ENCODE data around the gene DPP6. TPM values are rescaled to one million over a fixed set of nuclear protein-coding genes. Genes with fewer than 3 reads are reported as not detected.

The DPP6 gene
- total RNA-seq, 1 donor from 2014 or later: 0.48 TPM

- no peak overlapping the region for H3K27ac ChIP-seq (ENCODE audit: low read depth, low read length)
- peaks cover 6% of the 10 kb centered on the region for H3K4me1 Mint-ChIP-seq (ENCODE audit: low read depth, unreplicated experiment)
- no peaks in the 10 kb centered on the region for H3K27me3 Mint-ChIP-seq (ENCODE audit: low read depth, unreplicated experiment)
- H3K9me3 Mint-ChIP-seq (ENCODE audit: unreplicated experiment): peaks cover 10% of the 10 kb centered on the region
- no peaks in the 10 kb centered on the region for H3K36me3 ChIP-seq (ENCODE audit: insufficient read depth, low read length)
- no peak overlapping the region for H2AFZ ChIP-seq (ENCODE audit: low read depth, low read length)
- DNase-seq (ENCODE audit: low read depth) (no peak), FAIRE-seq (no peak)
- H3K9me3 ChIP-seq (ENCODE audit: insufficient read depth, low read depth, low read length): peaks cover 4% of the 10 kb centered on the region
- no peak overlapping the region for H3K9ac ChIP-seq (ENCODE audit: low read length)
- H4K20me1 ChIP-seq (ENCODE audit: insufficient read depth, low read length): no peaks in the 10 kb centered on the region
- H3K27ac Mint-ChIP-seq (ENCODE audit: unreplicated experiment): no peak overlapping the region
- no peak overlapping the region for H3K4me2 ChIP-seq (ENCODE audit: low read length)
- H3K36me3 Mint-ChIP-seq (ENCODE audit: low read depth, unreplicated experiment): no peaks in the 10 kb centered on the region
- no peak overlapping the region for H3K4me3 Mint-ChIP-seq (ENCODE audit: unreplicated experiment)
- H3K4me1 ChIP-seq (ENCODE audit: insufficient read depth, low read length): no peaks in the 10 kb centered on the region
- no peak for TF ChIP-seq CTCF (IDR thresholded peaks at IDR 0.05; ENCODE audit: insufficient read depth, low read depth, low read length)
- TF ChIP-seq EZH2 (IDR thresholded peaks at IDR 0.05; ENCODE audit: insufficient read depth, low read length): no peak
- no peaks in the 10 kb centered on the region for H3K27me3 ChIP-seq (ENCODE audit: insufficient read depth, low read length)
- H3K79me2 ChIP-seq (ENCODE audit: insufficient read depth, low read length): no peaks in the 10 kb centered on the region
- no peak overlapping the region for H3K4me3 ChIP-seq (ENCODE audit: insufficient read depth, low read depth, low read length)
These were observed 668.9 kb downstream of the DPP6 start for GRCh38 chr7:154721086-154721485.

GRCh38 chr7:154726368-154726767 lies 674.2 kb downstream of the DPP6 start:
- Histone ChIP-seq H3K4me3 (ENCODE audit: insufficient read depth, low read depth, low read length) (no peak overlapping the region), H4K20me1 (ENCODE audit: insufficient read depth, low read length) (no peaks in the 10 kb centered on the region), H3K9ac (ENCODE audit: low read length) (no peak overlapping the region), H2AFZ (ENCODE audit: low read depth, low read length) (no peak overlapping the region), H3K27me3 (ENCODE audit: insufficient read depth, low read length) (no peaks in the 10 kb centered on the region), H3K4me2 (ENCODE audit: low read length) (no peak overlapping the region), H3K4me1 (ENCODE audit: insufficient read depth, low read length) (no peaks in the 10 kb centered on the region), H3K27ac (ENCODE audit: low read depth, low read length) (no peak overlapping the region), H3K36me3 (ENCODE audit: insufficient read depth, low read length) (no peaks in the 10 kb centered on the region), H3K79me2 (ENCODE audit: insufficient read depth, low read length) (no peaks in the 10 kb centered on the region), H3K9me3 (ENCODE audit: insufficient read depth, low read depth, low read length) (peaks cover 2% of the 10 kb centered on the region)
- TF ChIP-seq EZH2 (IDR thresholded peaks at IDR 0.05; ENCODE audit: insufficient read depth, low read length): no peak
- no peak for TF ChIP-seq CTCF (IDR thresholded peaks at IDR 0.05; ENCODE audit: insufficient read depth, low read depth, low read length)
- H3K27me3 Mint-ChIP-seq (ENCODE audit: low read depth, unreplicated experiment): peaks cover 2% of the 10 kb centered on the region
- FAIRE-seq (no peak), DNase-seq (ENCODE audit: low read depth) (no peak)
- peaks cover 4% of the 10 kb centered on the region for H3K36me3 Mint-ChIP-seq (ENCODE audit: low read depth, unreplicated experiment)
- no peak overlapping the region for H3K4me3 Mint-ChIP-seq (ENCODE audit: unreplicated experiment)
- peaks cover 19% of the 10 kb centered on the region for H3K9me3 Mint-ChIP-seq (ENCODE audit: unreplicated experiment)
- no peak overlapping the region for H3K27ac Mint-ChIP-seq (ENCODE audit: unreplicated experiment)
- H3K4me1 Mint-ChIP-seq (ENCODE audit: low read depth, unreplicated experiment): no peaks in the 10 kb centered on the region

GRCh38 chr7:154729056-154729455 lies 676.9 kb downstream of the DPP6 start:
- Mint-ChIP-seq H3K27ac (ENCODE audit: unreplicated experiment) (no peak overlapping the region), H3K4me3 (ENCODE audit: unreplicated experiment) (no peak overlapping the region), H3K27me3 (ENCODE audit: low read depth, unreplicated experiment) (peaks cover 2% of the 10 kb centered on the region), H3K36me3 (ENCODE audit: low read depth, unreplicated experiment) (peaks cover 4% of the 10 kb centered on the region), H3K4me1 (ENCODE audit: low read depth, unreplicated experiment) (no peaks in the 10 kb centered on the region), H3K9me3 (ENCODE audit: unreplicated experiment) (peaks cover 19% of the 10 kb centered on the region)
- DNase-seq (ENCODE audit: low read depth): no peak
- Histone ChIP-seq H4K20me1 (ENCODE audit: insufficient read depth, low read length) (no peaks in the 10 kb centered on the region), H3K27me3 (ENCODE audit: insufficient read depth, low read length) (no peaks in the 10 kb centered on the region), H2AFZ (ENCODE audit: low read depth, low read length) (no peak overlapping the region), H3K9ac (ENCODE audit: low read length) (no peak overlapping the region), H3K9me3 (ENCODE audit: insufficient read depth, low read depth, low read length) (peaks cover 2% of the 10 kb centered on the region), H3K27ac (ENCODE audit: low read depth, low read length) (no peak overlapping the region), H3K4me1 (ENCODE audit: insufficient read depth, low read length) (no peaks in the 10 kb centered on the region), H3K4me3 (ENCODE audit: insufficient read depth, low read depth, low read length) (no peak overlapping the region), H3K4me2 (ENCODE audit: low read length) (no peak overlapping the region), H3K79me2 (ENCODE audit: insufficient read depth, low read length) (no peaks in the 10 kb centered on the region), H3K36me3 (ENCODE audit: insufficient read depth, low read length) (no peaks in the 10 kb centered on the region)
- no peak for FAIRE-seq
- TF ChIP-seq EZH2 (IDR thresholded peaks at IDR 0.05; ENCODE audit: insufficient read depth, low read length) (no peak), CTCF (IDR thresholded peaks at IDR 0.05; ENCODE audit: insufficient read depth, low read depth, low read length) (no peak)
